Stimulated activated CD4-positive, alpha-beta T cell treated with anti-CD3 and anti-CD28 coated beads, Interleukin-2, amount 100 ng/mL, for 4 hours (primary cell): Measurements from ENCODE around the gene NUDT1.

Experiments used
- DNase-seq: peaks from one replicate; pipeline ENCODE4 v3.0.0-alpha.2; 2020; ENCODE audit warnings: low read depth

Gene NUDT1

GRCh38 chr7:2205036-2205780 is 36.8 kb upstream of the NUDT1 start:
- no peak for DNase-seq

DNA sequence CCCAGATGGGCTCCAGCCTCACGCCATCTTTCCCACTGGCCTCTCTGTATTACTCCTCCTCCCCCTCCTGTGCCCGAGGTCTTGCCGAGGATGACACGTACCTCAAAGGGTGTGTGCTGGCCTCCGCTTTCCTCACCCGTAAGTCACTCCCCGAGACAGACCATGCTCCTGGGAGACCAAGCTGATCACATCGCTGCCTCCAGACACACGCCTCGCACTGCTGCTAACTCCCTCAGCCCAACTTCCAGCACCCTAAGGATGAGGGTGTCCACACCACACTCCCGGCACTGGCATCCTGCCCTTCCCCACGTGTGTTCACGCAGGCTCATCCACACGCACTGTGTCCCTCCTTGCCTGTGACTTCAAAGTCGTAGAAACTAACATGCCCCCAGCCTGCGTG is 33.3 kb upstream of the NUDT1 start:
- no peak for DNase-seq

GRCh38 chr7:2209146-2209960 is 32.7 kb upstream of the NUDT1 start:
- DNase-seq, result peak; percentile 11

GRCh38 chr7:2209961-2210323 is 32.1 kb upstream of the NUDT1 start:
- DNase-seq, result no peak

DNA sequence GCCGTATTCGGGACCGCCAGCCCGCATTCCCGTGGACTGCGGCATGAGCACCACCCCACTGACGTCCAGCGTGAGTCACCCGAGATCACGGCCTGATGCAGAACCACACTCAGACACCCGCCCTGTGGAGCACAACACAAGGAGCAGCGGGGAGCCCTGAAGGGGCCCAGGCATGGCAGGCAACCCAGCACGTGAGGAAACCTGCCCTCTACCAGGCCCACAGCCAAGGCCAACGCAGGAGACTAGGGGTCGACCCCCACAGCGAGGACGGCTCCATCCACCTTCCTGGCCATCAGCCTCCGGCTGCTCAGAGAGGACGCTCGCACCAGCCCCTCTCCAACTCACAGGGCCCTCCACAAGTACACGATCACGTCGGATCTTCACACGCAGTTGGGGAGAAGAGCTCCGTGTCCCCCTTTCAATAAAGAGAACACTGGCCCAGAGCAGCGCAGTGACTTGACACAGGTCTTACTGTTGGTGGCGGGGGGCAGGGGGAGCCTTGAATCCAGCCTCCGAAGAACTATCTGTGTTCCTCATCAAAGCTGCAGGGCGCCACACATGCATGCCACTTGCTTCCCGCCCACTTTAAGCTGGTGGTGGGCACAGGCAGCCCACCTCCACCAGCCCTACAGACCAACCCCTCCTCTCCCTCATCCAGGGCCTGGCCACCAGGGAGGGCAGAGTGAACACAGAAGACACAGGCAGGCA is 31.3 kb upstream of the NUDT1 start:
- DNase-seq, result no peak

DNA sequence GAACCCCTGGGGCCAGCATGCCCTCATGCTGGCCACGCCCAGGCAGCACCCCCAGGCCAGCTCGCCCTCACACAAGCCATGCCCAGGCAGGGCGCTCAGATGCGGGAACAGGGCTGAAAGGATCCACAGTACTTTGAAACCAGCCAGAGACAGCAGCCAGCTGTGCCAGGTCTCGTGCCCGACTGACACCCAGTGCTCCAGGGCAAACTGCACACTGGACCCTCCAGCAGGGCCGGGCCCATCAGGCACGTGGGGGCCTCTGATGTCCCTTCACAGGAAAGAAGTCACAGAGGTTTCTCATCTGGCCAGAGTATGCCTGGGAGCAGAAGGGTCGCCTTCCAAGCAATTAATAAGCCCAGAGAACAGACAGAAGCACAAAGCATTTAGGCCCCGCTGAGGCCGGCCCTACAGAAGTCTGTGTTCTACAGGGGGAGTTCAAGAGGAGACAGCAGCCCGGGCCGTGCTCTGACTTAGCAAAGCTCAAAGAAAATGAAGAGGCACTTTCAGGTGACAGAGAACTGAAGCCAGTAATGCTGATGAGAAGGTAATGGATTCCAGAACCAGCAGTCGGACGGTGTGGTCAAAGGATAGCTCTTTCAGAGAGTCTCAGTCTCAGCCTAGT is 30.7 kb upstream of the NUDT1 start:
- no peak for DNase-seq

DNA sequence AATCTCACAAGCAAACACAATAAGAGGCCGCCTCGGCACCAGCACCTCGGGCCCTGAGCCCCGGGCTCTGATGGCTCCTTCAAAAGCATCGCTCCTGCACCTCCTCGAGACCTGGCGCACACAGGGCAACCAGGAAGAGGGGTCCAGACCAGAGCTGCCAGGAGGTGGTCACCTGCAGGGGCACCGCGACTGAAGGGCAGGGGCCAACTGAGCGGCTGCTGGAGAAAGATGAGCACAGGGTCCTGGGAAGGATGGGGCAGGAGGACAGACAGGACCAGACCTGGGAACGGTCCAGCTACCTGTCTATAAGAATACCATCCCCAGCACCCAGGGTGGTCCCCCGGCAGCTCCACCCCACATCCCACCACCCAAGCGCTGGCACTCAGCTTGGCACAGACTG is 30.1 kb upstream of the NUDT1 start:
- DNase-seq, result no peak

GRCh38 chr7:2212906-2213305 is 29.1 kb upstream of the NUDT1 start:
- no peak for DNase-seq

- no peak for DNase-seq
Measured at GRCh38 chr7:2213551-2214215, 28.3 kb upstream of the NUDT1 start.

- no peak for DNase-seq
Measured at GRCh38 chr7:2214636-2215035, 27.4 kb upstream of the NUDT1 start.

DNA sequence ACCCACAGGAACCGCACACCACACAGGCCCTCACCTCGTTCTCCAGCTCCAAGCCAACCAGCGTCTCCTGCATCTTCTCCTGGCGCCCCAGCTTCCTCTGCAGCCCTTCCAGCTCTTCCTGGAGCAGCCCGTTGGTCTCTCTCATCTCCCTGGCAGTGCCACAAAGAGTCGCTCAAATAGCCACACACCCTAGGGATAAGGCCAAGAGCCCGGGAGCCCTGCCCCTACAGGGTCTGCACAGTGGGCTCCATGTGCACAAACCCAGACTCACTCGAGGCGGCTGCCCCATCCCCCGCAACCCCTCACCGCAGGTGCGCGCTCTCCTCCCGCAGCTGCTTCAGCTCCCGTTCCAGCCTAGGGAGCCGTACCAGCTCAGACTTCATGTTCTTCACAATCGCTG is 26.2 kb upstream of the NUDT1 start:
- DNase-seq, result no peak

- DNase-seq, result no peak
Measured at GRCh38 chr7:2217206-2217605, 24.8 kb upstream of the NUDT1 start.

- DNase-seq, result no peak
Measured at GRCh38 chr7:2217716-2218443, 24.1 kb upstream of the NUDT1 start.

GRCh38 chr7:2218444-2218785 is 23.6 kb upstream of the NUDT1 start:
- DNase-seq, result no peak

DNA sequence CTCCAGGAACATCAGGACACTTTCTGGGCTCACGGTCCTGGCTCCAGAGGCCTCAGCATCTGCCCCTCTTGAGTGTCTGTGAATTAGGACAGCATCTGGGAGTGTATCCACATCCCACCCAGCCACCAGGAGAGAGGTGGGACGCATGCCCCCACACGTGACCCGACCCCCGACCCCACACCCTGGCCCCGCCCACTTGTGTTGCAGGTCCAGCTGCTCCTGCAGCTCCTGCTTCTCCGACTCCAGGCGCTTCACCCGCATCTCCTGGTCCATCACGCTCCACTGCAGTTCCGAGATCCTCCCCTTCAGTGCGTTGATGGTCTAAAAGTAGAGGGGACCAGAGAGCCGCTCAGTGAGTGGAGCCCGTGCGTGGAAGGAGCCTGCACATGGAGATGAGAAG is 22.9 kb upstream of the NUDT1 start:
- no peak for DNase-seq

DNA sequence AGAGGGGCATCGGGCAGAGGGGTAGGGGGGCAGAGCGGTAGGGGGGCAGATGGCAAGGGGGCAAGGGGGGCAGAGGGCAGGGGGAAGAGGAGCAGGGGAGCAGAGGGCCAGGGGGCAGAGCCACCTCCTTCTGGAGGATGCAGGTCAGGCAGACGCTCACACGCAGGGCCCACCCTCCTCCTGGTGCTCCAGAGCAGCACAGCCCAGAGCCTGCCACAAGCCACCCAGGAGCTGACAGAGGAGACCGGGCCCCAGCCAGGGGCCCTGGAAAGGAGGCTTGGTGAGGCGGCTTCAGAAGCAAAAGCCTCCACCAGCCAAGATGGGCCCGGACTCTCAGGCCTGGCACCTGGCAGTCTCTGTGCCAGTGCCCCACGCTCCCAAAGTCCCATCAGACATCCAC is 22.4 kb upstream of the NUDT1 start:
- no peak for DNase-seq

- DNase-seq, result no peak
Measured at GRCh38 chr7:2220030-2220429, 22.0 kb upstream of the NUDT1 start.

DNA sequence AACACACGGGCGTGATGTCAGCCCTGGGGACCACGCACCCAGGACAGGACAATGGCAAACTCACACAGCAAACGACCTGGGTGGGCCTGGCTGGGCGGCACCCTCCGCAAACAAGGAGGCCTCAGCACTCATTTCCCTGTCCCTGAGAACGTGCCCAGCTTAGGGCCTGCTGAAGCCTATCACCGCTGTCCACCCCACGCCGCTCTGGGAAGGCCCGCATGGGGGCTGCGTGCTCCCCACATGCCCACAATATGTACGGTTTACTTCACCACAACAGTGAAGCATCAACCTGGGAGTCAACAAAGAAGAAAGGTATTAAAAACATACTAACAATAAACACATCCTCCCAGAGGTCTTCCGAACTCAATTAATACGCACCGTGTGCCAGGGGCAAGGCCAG is 21.5 kb upstream of the NUDT1 start:
- no peak for DNase-seq

DNA sequence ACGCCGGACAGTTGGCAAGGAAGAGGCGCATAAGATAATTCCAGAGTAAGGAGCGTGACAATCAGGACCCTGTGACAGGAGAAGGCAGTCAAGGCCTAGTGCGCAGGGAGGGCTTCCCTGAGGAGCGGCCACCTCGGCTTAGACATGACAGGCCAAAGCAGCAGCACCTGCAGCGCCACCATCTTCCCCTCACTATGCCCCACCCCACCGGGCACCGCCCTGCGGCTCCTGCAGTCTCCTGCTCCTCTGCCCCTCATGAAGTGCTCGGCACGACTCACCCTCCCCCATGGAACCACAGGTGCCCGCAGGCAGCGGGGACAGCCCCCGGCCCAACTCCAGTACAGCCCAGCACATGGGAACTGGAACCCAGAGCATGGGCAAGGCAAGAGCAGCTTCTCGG is 21.1 kb upstream of the NUDT1 start:
- DNase-seq, result no peak

- no peak for DNase-seq
Measured at GRCh38 chr7:2222516-2222915, 19.5 kb upstream of the NUDT1 start.

GRCh38 chr7:2223321-2223720 is 18.7 kb upstream of the NUDT1 start:
- no peak for DNase-seq
